Sigmoid colon (tissue), 7 donors: ENCODE results near the gene ADAMTS14. TPM values are rescaled to one million over a fixed set of nuclear protein-coding genes. Genes with fewer than 3 reads are reported as not detected.

ENCODE experiments used
- DNase-seq: peaks from one replicate; pipeline ENCODE4 v3.0.0-alpha.2; 2019
- H3K27ac ChIP-seq, 4 donors: fragments of 200-600 bp; sonication (generic); one replicate each; pipeline ENCODE4 v1.5.1; 2016 to 2019; ENCODE audit warnings: mild to moderate bottlenecking in 1 of 4
- H3K27me3 ChIP-seq, 3 donors: fragments of 200-600 bp; sonication (generic); one replicate each; pipeline ENCODE4 v1.5.1; 2019; ENCODE audit warnings: mild to moderate bottlenecking in 1 of 3
- H3K36me3 ChIP-seq, 4 donors: fragments of 200-600 bp; sonication (generic); one replicate each; pipeline ENCODE4 v1.5.1; 2016 to 2019
- H3K4me1 ChIP-seq, 4 donors: fragments of 200-600 bp; sonication (generic); one replicate each; pipeline ENCODE4 v1.5.1; 2017 to 2019
- H3K4me3 ChIP-seq, 4 donors: fragments of 200-600 bp; sonication (generic); one replicate each; pipeline ENCODE4 v1.5.1; 2017 to 2019; ENCODE audit warnings: mild to moderate bottlenecking in 2 of 4, moderate library complexity in 1 of 4
- H3K9me3 ChIP-seq, 4 donors: fragments of 200-600 bp in 3 of 4; sonication (generic) in 3 of 4; one replicate each; pipeline versions ENCODE4 v1.5.1 to v1.6.1; 2013 to 2019
- CTCF ChIP-seq, 4 experiments: fragments of 450-650 bp in 3 of 4; fragments of 200-600 bp in 1 of 4; IDR thresholded peaks; one replicate each; pipeline ENCODE4 v1.5.1; 2016 to 2019; ENCODE audit warnings: antibody characterized with exemption in 4 of 4, mild to moderate bottlenecking in 3 of 4, moderate library complexity in 2 of 4
- EP300 ChIP-seq, 4 donors: sonication (generic); formaldehyde crosslinking; IDR thresholded peaks; one replicate each; pipeline ENCODE4 v1.6.1; 2017; ENCODE audit warnings: antibody characterized with exemption in 4 of 4
- POLR2A ChIP-seq, 2 donors: fragments of 450-650 bp; IDR thresholded peaks; one replicate each; pipeline ENCODE4 v1.6.1; 2016; ENCODE audit warnings: antibody characterized with exemption in 2 of 2, mild to moderate bottlenecking in 2 of 2, moderate library complexity in 2 of 2
- POLR2AphosphoS5 ChIP-seq, 4 donors: sonication (generic); formaldehyde crosslinking; IDR thresholded peaks; one replicate each; pipeline ENCODE4 v1.6.1; 2017; ENCODE audit warnings: antibody characterized with exemption in 4 of 4
- WGBS, 2 donors: extraction: QIAGEN DNeasy Blood & Tissue Kit; methylation state at CpG; one replicate each; pipeline ENCODE4 v1.1.7; 2013; 5-methylcytosine and 5-hydroxymethylcytosine counted together
- intact Hi-C: fragments of 100-400 bp; cut with DNase I; formaldehyde crosslinking; loops from one replicate; pipeline ENCODE4 v1.15.1; 2023
- polyA plus RNA-seq, 3 donors: library from polyadenylated mRNA; stranded (reverse); fragments of 200-250 nt; gene quantifications; one replicate each; pipeline ENCODE4 v1.2.3, GENCODE V29; 2013
- total RNA-seq, 4 donors: library from RNA; depleted of rRNA; stranded (reverse); fragments of >200 nt; gene quantifications; one replicate each; pipeline ENCODE4 v1.1.0, GENCODE V29; 2016
- donor health status: healthy with polysubstance abuse.
- donor health status: Bipolar disorder and iron deficiency.
- donor health status: healthy.

ADAMTS14 gene
- total and polyA plus RNA-seq, 7 donors, result under 0.01 to 1.1 (median 0.50) TPM; not detected in 1

GRCh38 chr10:70782746-70783680 lies 110.7 kb downstream of the ADAMTS14 start:
- no peaks in the 10 kb centered on the region for H3K36me3 ChIP-seq
- H3K9me3 ChIP-seq, result no peaks in the 10 kb centered on the region
- no peak overlapping the region for H3K27ac ChIP-seq
- no peak for DNase-seq
- H3K27me3 ChIP-seq, result no peaks in the 10 kb centered on the region
- no peak for TF ChIP-seq POLR2AphosphoS5 (IDR thresholded peaks at IDR 0.05)
- no peak for TF ChIP-seq CTCF (IDR thresholded peaks at IDR 0.05)
- no peak for TF ChIP-seq POLR2A (IDR thresholded peaks at IDR 0.05)
- no peak for TF ChIP-seq EP300 (IDR thresholded peaks at IDR 0.05)
- H3K4me3 ChIP-seq, result no peak overlapping the region
- WGBS, 2 donors, result 78 to 85% methylated on average over 11 of the region's 11 CpGs
- H3K4me1 ChIP-seq, result no peaks in the 10 kb centered on the region
- intact Hi-C loops, result no loop called here

- DNase-seq, result no peak
- Histone ChIP-seq H3K9me3 (no peaks in the 10 kb centered on the region), H3K36me3 (no peaks in the 10 kb centered on the region), H3K27me3 (no peaks in the 10 kb centered on the region), H3K4me1 (no peaks in the 10 kb centered on the region), H3K27ac (no peak overlapping the region), H3K4me3 (no peak overlapping the region)
- 27 to 65% methylated on average over 5 of the region's 5 CpGs for WGBS, 2 donors
- TF ChIP-seq CTCF (IDR thresholded peaks at IDR 0.05) (no peak), POLR2A (IDR thresholded peaks at IDR 0.05) (no peak), EP300 (IDR thresholded peaks at IDR 0.05) (no peak), POLR2AphosphoS5 (IDR thresholded peaks at IDR 0.05) (no peak)
- intact Hi-C loops, result no loop called here
Observed at GRCh38 chr10:70784016-70784415, 111.7 kb downstream of the ADAMTS14 start.

GRCh38 chr10:70784471-70784870 lies 112.2 kb downstream of the ADAMTS14 start:
- intact Hi-C loops, result no loop called here
- Histone ChIP-seq H3K27ac (no peak overlapping the region), H3K36me3 (no peaks in the 10 kb centered on the region), H3K4me1 (no peaks in the 10 kb centered on the region), H3K4me3 (no peak overlapping the region), H3K9me3 (no peaks in the 10 kb centered on the region), H3K27me3 (no peaks in the 10 kb centered on the region)
- WGBS, 2 donors, result 77 to 79% methylated on average over 2 of the region's 2 CpGs
- TF ChIP-seq POLR2A (IDR thresholded peaks at IDR 0.05) (no peak), EP300 (IDR thresholded peaks at IDR 0.05) (no peak), POLR2AphosphoS5 (IDR thresholded peaks at IDR 0.05) (no peak), CTCF (IDR thresholded peaks at IDR 0.05) (no peak)
- no peak for DNase-seq

- WGBS, 2 donors, result 60 to 78% methylated on average over 4 of the region's 4 CpGs
- TF ChIP-seq CTCF (IDR thresholded peaks at IDR 0.05) (no peak), POLR2A (IDR thresholded peaks at IDR 0.05) (no peak), POLR2AphosphoS5 (IDR thresholded peaks at IDR 0.05) (no peak), EP300 (IDR thresholded peaks at IDR 0.05) (no peak)
- no peak for DNase-seq
- no peaks in the 10 kb centered on the region for H3K27me3 ChIP-seq
- no peaks in the 10 kb centered on the region for H3K4me1 ChIP-seq
- H3K36me3 ChIP-seq, result no peaks in the 10 kb centered on the region
- intact Hi-C loops, result no loop called here
- H3K9me3 ChIP-seq, result no peaks in the 10 kb centered on the region
- no peak within 1 kb of the TSS for H3K4me3 ChIP-seq
- H3K27ac ChIP-seq, result no peak within 1 kb of the TSS
Observed at GRCh38 chr10:70785190-70785589, 112.9 kb downstream of the ADAMTS14 start, which contains the start of gene TBATA. TBATA (minus strand) TSS chr10:70785377; CDS start chr10:70783379, 1,998 bp downstream.
